HCT116 (cell line): ENCODE results near the gene ZNF497. TPM values are rescaled to one million over a fixed set of nuclear protein-coding genes. Genes with fewer than 3 reads are reported as not detected.

Source experiments
- ATAC-seq: fragments of 200-7000 bp; cut with Tn5 transposase; 2 replicates; pipeline ENCODE4 v1.9.1; 2020; ENCODE audit warnings: mild to moderate bottlenecking, moderate library complexity
- BruUV-seq: library from RNA; stranded (reverse); fragments of 400-500 nt; replicated peaks from 2 replicates; lab custom pipeline; 2021; lab: Mats Ljungman, UMichigan
- CTCF ChIA-PET: fragments of 300-600 bp; sonication (Branson Sonifier 250); formaldehyde crosslinking; loops from one replicate; lab custom pipeline; 2021; ENCODE audit warnings: antibody characterized with exemption; lab: Charles Lee
- POLR2A ChIA-PET: fragments of 300-600, 350-600 bp; sonication (Branson Sonifier 250); formaldehyde crosslinking; loops from one replicate; lab custom pipeline; 2021; ENCODE audit warnings: antibody characterized with exemption; lab: Charles Lee
- RAD21 ChIA-PET, 2 experiments: fragments of 300-600 bp; sonication (Branson Sonifier 250); formaldehyde crosslinking; loops; one replicate each; lab custom pipeline; 2023; ENCODE audit warnings: low total read pairs in 2 of 2; ENCODE audit not compliant: uncharacterized antibody in 2 of 2, unreplicated experiment in 2 of 2, low non-redundant PET in 1 of 2; lab: Charles Lee
- DNase-seq: peaks from one replicate; pipeline ENCODE4 v3.0.0-alpha.2; 2010; ENCODE audit warnings: low read depth, low spot score
- H2AFZ ChIP-seq: fragments of 200-600 bp; shearing (Covaris generic), sonication (generic); 2 replicates; pipeline ENCODE4 v1.6.1; 2017; ENCODE audit warnings: low read depth, mixed run types, mixed read lengths, antibody characterized with exemption, low read length; ENCODE audit not compliant: poor library complexity, severe bottlenecking
- H3K27ac ChIP-seq: 2 replicates; pipeline ENCODE4 v1.5.1; 2012; ENCODE audit warnings: low read depth, low read length
- H3K27me3 ChIP-seq: fragments of 200-600 bp; sonication (generic); 2 replicates; pipeline ENCODE4 v1.6.1; 2016; ENCODE audit warnings: mixed run types, low read length, mixed read lengths; ENCODE audit not compliant: insufficient read depth
- H3K36me3 ChIP-seq, 2 experiments: fragments of 200-500 bp in 1 of 2; fragments of 200-600 bp in 1 of 2; sonication (Bioruptor generic) in 1 of 2; sonication (generic) in 1 of 2; 2 replicates each; pipeline versions ENCODE4 v1.5.1 to v1.6.1; 2014 to 2016; ENCODE audit warnings: low read length in 2 of 2, inconsistent platforms in 1 of 2, mixed read lengths in 1 of 2, mixed run types in 1 of 2; ENCODE audit not compliant: insufficient read depth in 2 of 2, control insufficient read depth in 1 of 2
- H3K4me1 ChIP-seq, 2 experiments: fragments of 200-600 bp in 1 of 2; sonication (generic) in 1 of 2; 2 replicates each; pipeline versions ENCODE4 v1.5.1 to v1.6.1; 2012 to 2017; ENCODE audit warnings: low read length in 2 of 2, inconsistent platforms in 1 of 2, mild to moderate bottlenecking in 1 of 2, mixed read lengths in 1 of 2, mixed run types in 1 of 2, moderate library complexity in 1 of 2; ENCODE audit not compliant: insufficient read depth in 2 of 2, control insufficient read depth in 1 of 2
- H3K4me2 ChIP-seq: fragments of 200-600 bp; sonication (generic); 2 replicates; pipeline ENCODE4 v1.6.1; 2017; ENCODE audit warnings: mixed run types, low read length, mixed read lengths
- H3K4me3 ChIP-seq, 2 experiments: fragments of 200-600 bp in 1 of 2; sonication (generic) in 1 of 2; replicated peaks in 1 of 2; 2 replicates each; pipeline ENCODE4 v1.5.1; 2011 to 2016; ENCODE audit warnings: low read length in 2 of 2, control low read depth in 1 of 2, low read depth in 1 of 2, mild to moderate bottlenecking in 1 of 2, mixed read lengths in 1 of 2, mixed run types in 1 of 2
- H3K79me2 ChIP-seq: fragments of 200-600 bp; sonication (generic); 2 replicates; pipeline ENCODE4 v1.6.1; 2017; ENCODE audit warnings: mild to moderate bottlenecking, mixed run types, low read length, moderate library complexity, mixed read lengths; ENCODE audit not compliant: insufficient read depth
- H3K9ac ChIP-seq: fragments of 200-600 bp; sonication (generic); 2 replicates; pipeline ENCODE4 v1.6.1; 2016; ENCODE audit warnings: low read length, mixed read lengths
- H3K9me2 ChIP-seq: fragments of 200-600 bp; sonication (generic), shearing (Covaris generic); 2 replicates; pipeline ENCODE4 v1.6.1; 2017; ENCODE audit warnings: mixed run types, mild to moderate bottlenecking, moderate library complexity; ENCODE audit not compliant: insufficient read depth
- H3K9me3 ChIP-seq, 2 experiments: fragments of 200-500 bp in 1 of 2; fragments of 200-600 bp in 1 of 2; sonication (Bioruptor generic) in 1 of 2; sonication (generic) in 1 of 2; 2 replicates each; pipeline ENCODE4 v1.6.1; 2014 to 2017; ENCODE audit warnings: low read length in 2 of 2, mixed read lengths in 2 of 2, inconsistent platforms in 1 of 2, low read depth in 1 of 2, mild to moderate bottlenecking in 1 of 2, mixed run types in 1 of 2, moderate library complexity in 1 of 2; ENCODE audit not compliant: control insufficient read depth in 1 of 2, insufficient read depth in 1 of 2
- H4K20me1 ChIP-seq: fragments of 200-600 bp; sonication (generic), shearing (Covaris generic); 2 replicates; pipeline ENCODE4 v1.6.1; 2017; ENCODE audit warnings: mixed run types, mild to moderate bottlenecking, moderate library complexity; ENCODE audit not compliant: insufficient read depth
- CBX3 ChIP-seq: IDR thresholded peaks from 2 replicates; pipeline ENCODE4 v1.6.1; 2012; ENCODE audit warnings: low read depth
- CEBPB ChIP-seq: IDR thresholded peaks from 2 replicates; pipeline ENCODE4 v1.6.1; 2012; ENCODE audit warnings: low read depth
- EGR1 ChIP-seq: IDR thresholded peaks from 2 replicates; pipeline ENCODE4 v1.6.1; 2012; ENCODE audit warnings: low read depth
- ELF1 ChIP-seq: IDR thresholded peaks from 2 replicates; pipeline ENCODE4 v1.6.1; 2012; ENCODE audit warnings: low read depth, borderline replicate concordance
- EZH2 ChIP-seq: fragments of 200-600 bp; sonication (generic); IDR thresholded peaks from 2 replicates; pipeline ENCODE4 v1.6.1; 2017; ENCODE audit warnings: antibody characterized with exemption, mixed run types
- POLR2A ChIP-seq: IDR thresholded peaks from 2 replicates; pipeline ENCODE4 v1.7.0; 2011; ENCODE audit warnings: borderline replicate concordance; ENCODE audit not compliant: insufficient read depth, insufficient read length; ENCODE audit errors: extremely low read depth
- POLR2AphosphoS5 ChIP-seq: IDR thresholded peaks from 2 replicates; pipeline ENCODE4 v1.6.1; 2011; ENCODE audit warnings: mild to moderate bottlenecking, low read depth, low read length, moderate library complexity
- TCF7L2 ChIP-seq: IDR thresholded peaks from 2 replicates; pipeline ENCODE4 v1.7.0; 2011; ENCODE audit warnings: borderline replicate concordance, inconsistent platforms; ENCODE audit not compliant: insufficient read depth, insufficient read length; ENCODE audit errors: extremely low read depth
- YY1 ChIP-seq: IDR thresholded peaks from 2 replicates; pipeline ENCODE4 v1.6.1; 2011; ENCODE audit warnings: low read length, low read depth, moderate library complexity, mild to moderate bottlenecking; ENCODE audit not compliant: insufficient replicate concordance; ENCODE audit errors: extremely low read depth
- ZBTB33 ChIP-seq: IDR thresholded peaks from 2 replicates; pipeline ENCODE4 v1.6.1; 2011; ENCODE audit warnings: mild to moderate bottlenecking, low read length, moderate library complexity; ENCODE audit not compliant: insufficient replicate concordance; ENCODE audit errors: extremely low read depth
- ZFX ChIP-seq: fragments of 450-650 bp; IDR thresholded peaks from 2 replicates; pipeline ENCODE4 v1.6.1; 2017
- ZNF274 ChIP-seq: fragments of 200-500 bp; sonication (Bioruptor generic); IDR thresholded peaks from 2 replicates; pipeline ENCODE4 v1.6.1; 2014; ENCODE audit warnings: mild to moderate bottlenecking, low read depth, low read length, inconsistent platforms
- intact Hi-C: fragments of 100-400 bp; cut with micrococcal nuclease; formaldehyde crosslinking; loops from 2 replicates; pipeline ENCODE4 v1.10.0; 2022
- total RNA-seq: library from RNA; stranded (reverse); gene quantifications from one replicate; pipeline ENCODE4 v1.2.1, GENCODE V29; 2021; ENCODE audit not compliant: unreplicated experiment
- TF ChIP-seq, protein P1 (sequence below): IDR thresholded peaks from 2 replicates; pipeline ENCODE4 v1.6.1; 2012

Gene ZNF497
- total RNA-seq, 1 experiment from 2014 or later: 5.1 TPM

- Histone ChIP-seq H2AFZ (no peak overlapping the region), H3K4me1 (peaks cover 0 to 10% of the 10 kb centered on the region in 2 experiments; a peak in 2 of 4 replicates), H3K27ac (no peak overlapping the region), H3K4me2 (no peak overlapping the region), H3K9ac (no peak overlapping the region), H3K9me3 (no peaks in the 10 kb centered on the region), H3K9me2 (no peaks in the 10 kb centered on the region), H3K79me2 (no peaks in the 10 kb centered on the region), H4K20me1 (no peaks in the 10 kb centered on the region), H3K36me3 (no peaks in the 10 kb centered on the region), H3K4me3 (no peak overlapping the region), H3K27me3 (no peaks in the 10 kb centered on the region)
- DNase-seq: no peak
- ChIA-PET POLR2A (no interaction called here), RAD21 (no interaction called here), CTCF (no interaction called here)
- no TSS peak for BruUV-seq
- intact Hi-C loops: no loop called here
- TF ChIP-seq ZFX (no peak), POLR2A (no peak), POLR2AphosphoS5 (no peak), CBX3 (no peak), EGR1 (no peak)
- ATAC-seq: no peak
These were observed 4.3 kb upstream of the ZNF497 start for GRCh38 chr19:58366585-58367430.

DNA sequence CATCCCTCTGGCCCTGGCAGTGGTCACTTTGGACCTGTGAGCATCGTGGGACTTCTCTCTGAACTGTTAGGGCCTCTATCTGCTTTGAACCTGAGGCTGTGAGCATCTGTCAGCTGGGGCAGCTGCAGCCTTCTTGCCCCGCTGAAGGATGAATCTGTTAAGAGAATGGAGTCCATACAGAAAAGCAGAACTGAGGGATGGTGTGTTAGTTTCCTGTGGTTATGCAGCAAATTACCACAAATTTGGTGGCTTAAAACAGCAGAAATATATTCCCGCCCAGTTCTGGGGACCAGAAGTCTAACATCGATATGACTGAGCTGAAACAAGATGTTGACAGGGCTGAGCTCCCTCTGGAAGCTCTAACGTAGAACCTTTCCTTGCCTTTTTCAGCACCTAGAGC, 1.6 kb upstream of the ZNF497 start:
- Histone ChIP-seq H4K20me1 (no peaks in the 10 kb centered on the region), H3K27me3 (no peaks in the 10 kb centered on the region), H2AFZ (no peak overlapping the region), H3K36me3 (no peaks in the 10 kb centered on the region), H3K9me3 (no peaks in the 10 kb centered on the region), H3K4me3 (no peak overlapping the region), H3K9ac (no peak overlapping the region), H3K4me2 (no peak overlapping the region), H3K79me2 (0 out of 2 replicates have a peak, but pooled peaks cover 3% of the 10 kb centered on the region), H3K27ac (no peak overlapping the region), H3K4me1 (peaks cover 6 to 19% of the 10 kb centered on the region in 2 experiments; a peak in 3 of 4 replicates), H3K9me2 (no peaks in the 10 kb centered on the region)
- ChIA-PET POLR2A (interaction anchor here (1.8 to 2.2 kb wide), 2 partner anchors 12 to 15 kb away, joined by 6 to 7 read pairs; no protein-coding TSS in a partner anchor), RAD21 (no interaction called here), CTCF (no interaction called here)
- DNase-seq: no peak
- intact Hi-C loops: no loop called here
- no peak for ATAC-seq
- BruUV-seq: no TSS peak
- TF ChIP-seq YY1 (no peak), ZBTB33 (no peak), CBX3 (no peak), EZH2 (no peak), POLR2AphosphoS5 (no peak), CEBPB (no peak), TCF7L2 (no peak), ELF1 (no peak), ZNF274 (no peak)
- TF ChIP-seq, protein P1, sequence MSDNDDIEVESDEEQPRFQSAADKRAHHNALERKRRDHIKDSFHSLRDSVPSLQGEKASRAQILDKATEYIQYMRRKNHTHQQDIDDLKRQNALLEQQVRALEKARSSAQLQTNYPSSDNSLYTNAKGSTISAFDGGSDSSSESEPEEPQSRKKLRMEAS: no peak
